ENCODE measurements around the gene TRMT2A.
"Not testable (repeated sequence)": the region's sequence is repeated elsewhere in the genome, so short reads cannot be mapped to it uniquely, and the experiment has no call there.

The TRMT2A gene

GRCh38 chr22:20116951-20117632 is at the start of gene TRMT2A:
Gene TRMT2A (minus strand): TSS chr22:20117226. CDS start chr22:20116906, 320 bp downstream.
- peak; percentile 97 for DNase-seq

GRCh38 chr22:20166703-20167102 is 49.7 kb upstream of the TRMT2A start:
- no peak for DNase-seq

GRCh38 chr22:20165913-20166312 is 48.9 kb upstream of the TRMT2A start:
- DNase-seq = no peak

GRCh38 chr22:20165421-20165820 is 48.4 kb upstream of the TRMT2A start:
- DNase-seq = no peak

DNA sequence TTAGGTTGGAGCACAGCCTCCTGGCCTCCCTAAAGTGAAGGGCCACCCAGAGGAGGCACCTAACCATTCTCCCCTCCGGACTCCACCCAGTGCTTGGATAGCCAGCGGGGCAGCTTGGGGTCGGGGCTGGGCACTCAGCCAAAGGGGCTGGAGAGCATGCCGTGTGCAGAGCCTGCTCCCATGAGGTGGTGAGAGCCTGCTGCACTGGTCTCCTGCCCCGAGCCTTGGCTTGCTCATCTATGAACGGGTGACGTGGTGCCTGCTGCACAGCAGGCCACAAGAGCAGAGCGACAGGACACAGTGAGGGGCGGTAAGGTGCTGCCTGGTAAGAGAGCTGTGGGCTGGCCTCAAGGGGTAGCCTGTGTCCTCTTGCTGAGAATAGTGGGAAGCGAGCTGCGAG is 47.8 kb upstream of the TRMT2A start:
- DNase-seq = no peak

- DNase-seq = no peak
Observed at GRCh38 chr22:20160041-20160440, 43.0 kb upstream of the TRMT2A start.

GRCh38 chr22:20159531-20159930 is 42.5 kb upstream of the TRMT2A start:
- not testable (repeated sequence) for DNase-seq

DNA sequence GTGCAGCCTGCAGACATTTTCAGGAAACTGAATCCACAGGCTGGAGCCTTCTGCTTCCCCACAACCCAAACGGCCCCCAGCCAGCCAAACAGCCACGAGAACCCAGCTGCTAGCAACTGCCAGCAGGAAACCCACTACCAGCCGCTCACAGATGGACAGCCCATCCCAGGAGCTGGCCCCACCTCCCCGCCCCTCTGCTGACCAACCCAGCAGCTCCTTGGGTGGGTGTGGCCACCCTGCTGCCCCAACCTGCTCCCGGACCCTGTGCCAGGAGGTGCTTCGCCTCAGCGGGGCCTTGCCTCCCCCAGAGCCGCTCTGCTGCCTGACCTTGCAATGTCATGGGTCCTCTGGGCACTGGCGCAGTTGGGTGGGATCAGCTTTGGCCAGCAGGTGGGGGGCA is 42.0 kb upstream of the TRMT2A start:
- no peak for DNase-seq

GRCh38 chr22:20158391-20159036 is 41.5 kb upstream of the TRMT2A start:
- DNase-seq = no peak

DNA sequence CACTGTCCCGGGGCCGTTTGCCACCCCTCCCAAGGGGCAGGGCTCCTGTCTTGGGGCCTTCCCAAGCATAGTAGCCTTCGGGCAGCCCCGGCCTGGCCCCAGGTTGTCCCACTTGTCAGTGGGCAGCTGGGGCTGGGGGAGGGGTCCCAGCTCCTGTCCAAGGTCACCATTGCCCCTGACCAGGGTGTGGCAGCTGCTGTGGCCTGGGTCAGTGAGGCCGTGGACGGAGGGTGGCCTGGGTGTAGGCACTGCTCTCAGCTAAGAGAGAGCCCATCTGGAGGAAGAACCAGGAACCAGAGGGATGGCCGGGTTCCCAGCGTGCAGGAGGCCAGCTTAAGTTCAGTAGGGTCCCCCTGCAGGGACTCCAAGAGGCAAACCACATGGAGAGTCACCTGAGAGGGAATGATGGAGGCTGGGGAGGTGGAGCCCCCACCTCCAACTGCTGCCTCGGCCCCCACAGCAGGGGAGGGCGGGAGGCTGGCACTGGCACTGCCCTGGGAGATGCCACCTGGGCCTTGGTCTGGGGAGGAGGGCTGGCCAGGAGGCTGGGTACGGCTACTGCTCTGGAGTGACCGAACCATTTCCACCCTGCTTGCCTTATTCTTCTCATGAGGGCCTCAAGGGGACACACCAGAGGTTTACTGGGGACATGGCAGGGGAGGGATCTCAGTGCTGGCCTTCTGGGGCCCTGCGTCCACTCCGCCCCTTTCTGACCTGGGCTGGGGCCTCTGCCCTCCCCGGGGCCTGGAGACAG is 40.6 kb upstream of the TRMT2A start:
- DNase-seq = no peak

DNA sequence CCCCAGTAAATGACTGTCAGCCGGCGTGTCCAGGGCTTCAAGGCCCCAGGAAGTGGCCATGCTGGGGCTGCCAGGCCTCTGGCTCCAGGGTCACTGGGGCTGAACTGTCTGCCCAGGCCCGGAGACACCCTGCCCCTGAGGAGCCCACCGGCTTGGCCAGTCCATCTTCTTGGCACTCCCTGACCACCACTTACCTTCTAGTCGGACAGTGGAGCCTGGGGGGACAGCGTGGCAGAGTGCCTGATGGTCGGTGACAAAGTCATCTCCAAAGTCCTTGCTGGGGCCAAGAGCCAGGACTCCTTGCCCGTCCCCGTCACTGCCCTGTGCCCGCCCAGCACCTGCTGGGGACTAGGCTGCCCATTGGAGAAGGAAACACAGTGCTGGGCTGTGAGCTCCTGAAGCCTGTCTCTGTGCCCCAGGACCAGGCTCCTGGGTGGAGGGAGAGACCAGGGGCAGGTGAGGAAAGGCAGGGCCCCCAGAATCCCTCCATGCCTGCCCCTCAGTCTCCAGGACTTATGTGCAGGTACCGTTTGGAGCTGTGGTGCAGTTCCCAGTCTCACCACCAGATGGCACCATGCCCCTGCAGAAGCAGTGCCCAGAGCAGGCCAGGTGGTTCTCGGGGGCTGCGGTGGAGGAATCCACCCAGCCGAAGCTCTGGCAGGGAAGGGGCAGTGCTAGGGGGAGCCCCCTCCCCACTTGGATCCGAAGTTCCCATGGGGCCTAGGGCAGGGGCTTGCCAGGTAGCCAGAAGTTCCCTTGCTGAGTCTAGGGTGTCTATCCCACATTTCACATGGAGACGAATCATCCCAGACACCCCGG is 39.8 kb upstream of the TRMT2A start:
- DNase-seq = peak; percentile 69

DNA sequence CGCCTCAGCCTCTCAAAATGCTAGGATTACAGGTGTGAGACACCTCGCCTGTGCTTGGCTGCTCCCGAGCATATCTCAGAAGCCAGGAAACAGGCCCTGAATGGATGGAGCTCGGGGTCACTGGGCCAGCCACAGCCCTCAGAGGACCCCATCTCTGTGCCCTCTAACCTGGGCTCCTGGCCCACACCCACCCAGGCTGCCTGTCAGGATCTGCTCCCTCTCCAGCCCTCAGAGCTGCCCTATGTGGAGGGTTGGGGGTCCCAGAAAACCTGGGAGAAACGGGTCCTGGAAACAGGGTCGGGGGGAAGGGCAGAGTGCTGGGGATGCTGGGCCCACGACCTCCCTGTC is 39.0 kb upstream of the TRMT2A start:
- no peak for DNase-seq

DNA sequence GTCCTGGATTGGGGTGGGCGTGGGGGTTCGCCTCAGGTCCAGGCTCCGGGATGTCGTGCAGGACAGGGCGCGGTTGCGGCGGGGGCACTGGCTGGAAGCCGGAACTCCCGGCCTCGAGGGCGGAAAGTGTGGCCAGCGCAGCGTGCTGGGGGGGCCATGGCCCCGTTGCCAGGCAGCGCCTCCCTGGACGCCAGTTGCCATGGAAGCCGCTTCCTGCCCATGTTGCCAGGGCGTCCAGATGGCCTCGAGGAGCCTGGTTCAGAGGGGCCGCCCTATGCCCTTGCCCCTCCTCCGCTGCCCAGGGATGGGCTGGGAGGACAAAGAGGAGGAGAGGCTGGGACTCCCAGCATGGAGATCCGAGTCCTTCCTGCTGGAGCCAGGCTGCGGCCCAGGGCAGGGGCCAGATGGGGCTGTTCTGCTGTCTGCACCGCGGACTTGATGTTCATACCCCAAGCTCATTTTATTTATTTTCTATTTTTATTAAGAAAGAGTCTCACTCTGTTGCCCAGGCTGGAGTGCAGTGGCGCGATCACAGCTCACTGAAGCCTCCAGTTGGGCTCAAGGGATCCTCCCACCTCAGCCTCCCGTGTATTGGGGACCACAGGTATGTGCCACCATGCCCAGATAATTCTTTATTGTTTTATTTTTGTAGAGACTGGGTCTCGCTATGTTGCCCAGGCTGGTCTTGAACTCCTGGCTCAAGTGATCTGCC is 38.5 kb upstream of the TRMT2A start:
- DNase-seq = peak; percentile 74

GRCh38 chr22:20154602-20155187 is 37.7 kb upstream of the TRMT2A start:
- DNase-seq = no peak

DNA sequence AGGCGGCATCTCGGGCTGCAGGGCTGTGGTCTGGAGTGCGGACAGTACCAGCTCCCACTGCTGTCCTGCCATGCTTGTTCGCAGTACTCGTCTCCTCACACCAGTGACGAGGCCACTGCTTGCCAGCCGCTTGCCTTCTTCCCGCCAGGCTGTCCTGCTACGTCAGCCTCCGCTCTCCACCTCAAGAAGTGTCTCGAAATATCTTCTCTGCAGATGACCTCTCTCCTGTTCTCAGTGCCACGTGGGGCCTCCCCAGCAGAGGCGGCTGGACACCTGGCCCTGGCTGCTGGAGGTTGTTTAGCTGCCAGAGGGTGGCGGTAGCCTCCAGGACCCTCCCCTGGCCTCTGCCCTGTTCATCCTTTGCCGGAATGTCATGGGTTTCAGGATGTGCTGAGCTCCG is 36.9 kb upstream of the TRMT2A start:
- no peak for DNase-seq

GRCh38 chr22:20152464-20152890 is 35.5 kb upstream of the TRMT2A start:
- no peak for DNase-seq

DNA sequence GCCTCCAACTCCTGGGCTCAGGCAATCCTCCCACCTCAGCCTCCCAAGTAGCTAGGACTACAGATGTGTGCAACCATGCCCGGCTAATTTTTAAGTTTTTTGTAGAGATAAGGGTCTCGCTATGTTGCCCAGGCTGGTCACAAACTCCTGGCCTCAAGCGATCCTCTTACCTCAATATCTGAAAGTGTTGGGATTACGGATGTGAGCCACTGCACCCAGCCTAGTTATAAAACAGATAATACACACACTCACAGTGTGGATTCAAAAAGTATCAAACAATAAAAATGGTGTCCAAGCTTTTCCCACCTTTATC is 34.2 kb upstream of the TRMT2A start:
- DNase-seq = no peak

DNA sequence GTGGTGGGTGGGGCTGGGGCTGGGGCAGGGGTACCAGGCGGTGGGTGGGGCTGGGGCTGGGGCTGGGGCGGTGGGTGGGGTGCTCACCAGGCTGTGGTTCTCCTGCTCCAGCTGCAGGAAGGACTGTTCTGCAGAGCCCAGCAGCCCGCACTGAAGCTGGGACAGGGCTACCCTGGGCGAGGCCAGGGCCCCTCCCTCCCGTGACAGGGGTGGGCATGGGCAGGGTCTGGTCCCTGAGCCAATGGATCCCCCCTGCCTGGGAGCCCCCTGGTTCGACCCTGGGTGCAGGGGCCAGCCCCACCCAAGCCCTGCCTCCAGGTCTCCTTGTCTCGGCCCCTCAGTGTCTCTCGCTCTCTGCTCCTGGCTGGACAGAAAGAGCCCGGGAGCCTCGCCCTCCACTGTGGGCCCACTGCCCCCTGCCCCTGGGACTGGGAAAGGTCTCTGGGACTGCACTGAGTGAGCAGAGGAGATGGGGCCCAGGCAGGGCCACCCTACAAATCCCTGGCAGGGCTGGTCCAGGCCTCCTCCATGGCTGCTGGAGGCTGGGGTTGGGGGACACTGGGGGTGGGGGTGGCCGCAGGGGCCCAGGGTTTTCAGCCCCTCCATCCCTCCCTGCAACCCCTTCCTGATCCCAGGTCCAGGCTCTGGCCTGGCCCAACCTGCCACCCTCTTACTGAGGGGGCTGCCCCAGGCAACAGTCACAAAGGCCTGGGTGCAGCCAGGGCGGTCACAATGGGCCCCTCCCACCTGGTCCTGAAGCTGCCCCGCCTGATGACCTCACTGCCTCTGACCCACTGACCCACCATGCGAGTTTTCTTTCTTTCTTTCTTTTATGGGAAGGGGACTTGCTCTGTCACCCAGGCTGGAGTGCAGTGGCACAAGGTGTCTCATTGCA is 33.6 kb upstream of the TRMT2A start, which contains the start of gene CCDC188:
TSS of gene CCDC188 (minus strand) at position 675 of the 895 bp plus-strand sequence. CDS start at position 606, 69 bp downstream.
- DNase-seq = no peak

GRCh38 chr22:20149257-20150250 is 32.5 kb upstream of the TRMT2A start:
- no peak for DNase-seq

- DNase-seq = no peak
Observed at GRCh38 chr22:20148414-20148813, 31.4 kb upstream of the TRMT2A start.

Measured in T1000 (cell line).